C4-2B (cell line): Measurements from ENCODE around the gene KLRF1.

ENCODE experiments used
- ZFX ChIP-seq: fragments of 450-650 bp; IDR thresholded peaks from 2 replicates; pipeline ENCODE4 v1.6.1; 2017
- TF ChIP-seq, protein P1 (sequence below): fragments of 450-650 bp; conservative IDR thresholded peaks from 2 replicates; pipeline ENCODE4 v1.5.1; 2017; ENCODE audit warnings: mild to moderate bottlenecking

DNA sequence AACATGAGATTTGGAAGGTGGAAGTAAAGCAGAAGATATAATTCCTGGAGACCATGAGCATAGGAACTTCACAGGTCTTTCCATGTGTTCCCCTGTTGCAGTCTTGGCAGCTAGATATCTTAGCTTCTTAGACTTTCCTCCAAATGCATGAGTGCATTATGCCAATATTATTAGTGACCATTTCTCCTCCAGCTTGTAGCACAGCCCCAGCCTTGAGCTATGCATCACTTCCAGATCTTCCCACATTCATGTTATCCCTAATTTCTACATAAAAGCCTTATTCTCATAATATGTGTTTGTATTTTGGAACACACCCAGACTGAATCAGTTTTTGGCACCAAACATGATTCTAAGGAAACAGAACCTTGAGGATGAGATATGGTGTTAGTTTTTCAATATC lies 30.9 kb downstream of the KLRF1 start:
- TF ChIP-seq, protein P1, sequence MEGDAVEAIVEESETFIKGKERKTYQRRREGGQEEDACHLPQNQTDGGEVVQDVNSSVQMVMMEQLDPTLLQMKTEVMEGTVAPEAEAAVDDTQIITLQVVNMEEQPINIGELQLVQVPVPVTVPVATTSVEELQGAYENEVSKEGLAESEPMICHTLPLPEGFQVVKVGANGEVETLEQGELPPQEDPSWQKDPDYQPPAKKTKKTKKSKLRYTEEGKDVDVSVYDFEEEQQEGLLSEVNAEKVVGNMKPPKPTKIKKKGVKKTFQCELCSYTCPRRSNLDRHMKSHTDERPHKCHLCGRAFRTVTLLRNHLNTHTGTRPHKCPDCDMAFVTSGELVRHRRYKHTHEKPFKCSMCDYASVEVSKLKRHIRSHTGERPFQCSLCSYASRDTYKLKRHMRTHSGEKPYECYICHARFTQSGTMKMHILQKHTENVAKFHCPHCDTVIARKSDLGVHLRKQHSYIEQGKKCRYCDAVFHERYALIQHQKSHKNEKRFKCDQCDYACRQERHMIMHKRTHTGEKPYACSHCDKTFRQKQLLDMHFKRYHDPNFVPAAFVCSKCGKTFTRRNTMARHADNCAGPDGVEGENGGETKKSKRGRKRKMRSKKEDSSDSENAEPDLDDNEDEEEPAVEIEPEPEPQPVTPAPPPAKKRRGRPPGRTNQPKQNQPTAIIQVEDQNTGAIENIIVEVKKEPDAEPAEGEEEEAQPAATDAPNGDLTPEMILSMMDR: no peak
- TF ChIP-seq ZFX: no peak
